ENCODE measurements around the gene ZNF366. TPM values are rescaled to one million over a fixed set of nuclear protein-coding genes. Genes with fewer than 3 reads are reported as not detected.
"Not testable (repeated sequence)": the region's sequence is repeated elsewhere in the genome, so short reads cannot be mapped to it uniquely, and the experiment has no call there.

ZNF366 gene
- total RNA-seq, 2 experiments from 2014 or later, result not detected

DNA sequence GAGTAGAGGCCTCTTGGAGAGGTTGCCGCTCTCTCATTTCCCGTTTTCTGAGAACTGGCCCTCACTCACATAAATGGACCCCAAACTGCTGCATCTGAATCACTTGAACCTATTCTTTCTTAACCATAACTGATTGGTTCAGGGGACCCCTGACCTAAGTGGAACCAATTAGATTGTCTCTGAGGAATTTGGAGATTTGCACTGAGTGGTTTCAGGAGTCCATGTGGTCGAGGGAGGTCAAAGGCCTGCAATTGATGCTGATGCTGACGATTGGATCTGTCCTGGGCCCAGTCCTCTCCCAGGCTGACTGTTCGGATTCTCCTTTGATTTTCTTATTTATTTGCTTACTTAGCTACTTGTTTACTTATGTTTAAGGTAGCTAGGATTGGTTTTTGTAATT lies 99.1 kb downstream of the ZNF366 start:
- Mint-ChIP-seq H3K4me3 (no peak overlapping the region), H3K27me3 (peaks cover 7% of the 10 kb centered on the region), H3K4me1 (no peaks in the 10 kb centered on the region), H3K9me3 (peaks cover 9% of the 10 kb centered on the region), H3K27ac (no peak overlapping the region), H3K36me3 (ENCODE audit: low read depth) (no peaks in the 10 kb centered on the region)
- DNase-seq, result no peak
- CTCF ChIA-PET, result no interaction called here
- POLR2A ChIA-PET, result no interaction called here

DNA sequence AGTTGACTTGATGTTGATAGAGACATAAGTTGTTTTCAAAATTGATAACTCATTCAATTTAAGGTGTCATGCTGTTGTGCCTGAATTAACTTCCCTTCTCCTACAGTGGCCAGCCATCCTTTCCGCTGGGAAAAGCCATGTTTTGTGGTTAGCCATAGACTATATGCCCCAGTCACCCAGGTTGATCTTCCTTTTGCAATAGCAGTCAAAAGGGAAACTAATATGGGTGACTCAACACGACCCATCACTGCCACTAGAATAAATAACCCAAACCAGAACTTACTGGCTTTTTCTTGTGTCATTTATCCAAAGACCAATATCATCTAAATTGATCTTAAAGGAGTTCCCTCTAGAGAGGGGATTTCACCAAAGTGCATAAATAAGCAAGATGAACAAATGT lies 99.7 kb downstream of the ZNF366 start:
- peaks cover 7% of the 10 kb centered on the region for H3K27me3 Mint-ChIP-seq
- ChIA-PET POLR2A (no interaction called here), CTCF (no interaction called here)
- no peak overlapping the region for H3K4me3 Mint-ChIP-seq
- peaks cover 9% of the 10 kb centered on the region for H3K9me3 Mint-ChIP-seq
- H3K36me3 Mint-ChIP-seq (ENCODE audit: low read depth), result no peaks in the 10 kb centered on the region
- no peaks in the 10 kb centered on the region for H3K4me1 Mint-ChIP-seq
- DNase-seq, result no peak
- H3K27ac Mint-ChIP-seq, result no peak overlapping the region

DNA sequence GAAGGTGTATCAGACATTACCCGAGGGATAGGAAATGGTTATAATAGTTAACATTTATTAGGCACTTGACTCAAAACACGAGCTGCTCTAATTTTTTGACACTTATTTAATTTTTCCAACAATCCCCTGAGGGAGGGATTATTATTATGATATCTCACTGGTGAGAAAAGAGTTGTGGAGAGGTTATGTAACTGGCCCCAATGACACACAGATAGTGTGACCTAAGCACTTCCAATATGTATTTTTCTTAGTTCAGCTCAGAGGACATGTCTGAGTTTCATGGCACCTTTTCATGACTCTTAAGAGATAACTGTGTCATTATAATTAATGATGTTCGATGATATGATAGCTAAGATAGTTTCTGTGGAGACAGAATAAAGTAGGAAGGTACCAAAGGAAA lies 100.1 kb downstream of the ZNF366 start:
- CTCF ChIA-PET, result no interaction called here
- Mint-ChIP-seq H3K4me1 (no peaks in the 10 kb centered on the region), H3K27ac (no peak overlapping the region), H3K4me3 (no peak overlapping the region), H3K36me3 (ENCODE audit: low read depth) (no peaks in the 10 kb centered on the region), H3K27me3 (peaks cover 7% of the 10 kb centered on the region), H3K9me3 (peaks cover 12% of the 10 kb centered on the region)
- POLR2A ChIA-PET, result no interaction called here
- DNase-seq, result no peak

DNA sequence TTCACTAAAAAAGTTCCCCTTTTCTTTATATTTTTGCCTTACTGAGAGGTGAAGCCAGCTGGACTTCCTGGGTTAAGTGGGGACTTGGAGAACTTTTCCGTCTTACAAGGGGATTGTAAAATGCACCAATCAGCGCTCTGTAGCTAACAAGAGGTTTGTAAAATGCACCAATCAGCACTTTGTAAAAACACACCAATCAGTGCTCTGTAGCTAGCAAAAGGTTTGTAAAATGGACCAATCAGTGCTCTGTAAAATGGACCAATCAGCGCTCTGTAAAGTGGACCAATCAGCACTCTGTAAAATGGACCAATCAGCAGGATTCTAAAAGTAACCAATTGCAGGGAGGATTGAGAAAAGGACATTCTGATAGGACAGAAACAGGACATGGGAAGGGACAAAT lies 102.4 kb downstream of the ZNF366 start:
- CTCF ChIA-PET; H3K27ac Mint-ChIP-seq; POLR2A ChIA-PET; H3K4me1 Mint-ChIP-seq; H3K27me3 Mint-ChIP-seq; H3K4me3 Mint-ChIP-seq; DNase-seq; H3K36me3 Mint-ChIP-seq (ENCODE audit: low read depth): not testable (repeated sequence)
- peaks cover 24% of the 10 kb centered on the region for H3K9me3 Mint-ChIP-seq

DNA sequence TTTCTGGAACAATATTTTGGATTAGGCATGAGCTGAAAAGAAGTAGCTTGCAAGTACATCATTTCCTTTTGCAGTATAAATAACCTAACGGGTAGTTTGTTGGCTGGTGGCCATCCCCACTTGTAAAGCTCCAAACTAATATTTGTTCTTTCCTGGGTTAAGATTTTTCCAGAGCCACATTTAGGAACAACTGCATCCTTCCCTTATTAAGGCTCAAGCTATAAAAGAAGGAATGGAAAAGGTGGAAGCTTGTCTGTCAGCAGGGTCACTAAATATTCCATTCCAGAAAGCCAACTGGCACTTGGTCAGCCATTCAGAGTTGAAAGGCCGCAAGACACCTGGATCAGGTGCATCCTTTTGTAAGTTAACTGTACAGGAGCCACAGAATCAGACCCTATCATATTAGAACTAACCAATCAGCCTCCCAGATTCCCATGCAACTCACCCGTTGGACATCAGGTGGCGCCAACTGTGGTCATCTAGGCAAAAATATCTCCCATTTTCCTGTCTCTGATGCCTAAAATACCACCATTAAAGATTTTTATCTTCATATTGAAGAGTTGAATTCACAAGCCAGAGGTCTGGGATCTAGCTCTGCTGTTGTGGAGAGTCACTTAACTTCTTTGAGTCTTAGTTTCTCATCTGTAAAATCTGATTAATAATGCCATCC lies 104.1 kb downstream of the ZNF366 start:
- POLR2A ChIA-PET, result no interaction called here
- Mint-ChIP-seq H3K27me3 (peaks cover 9% of the 10 kb centered on the region), H3K9me3 (peaks cover 24% of the 10 kb centered on the region), H3K4me1 (no peaks in the 10 kb centered on the region), H3K27ac (no peak overlapping the region), H3K4me3 (no peak overlapping the region), H3K36me3 (ENCODE audit: low read depth) (no peaks in the 10 kb centered on the region)
- no peak for DNase-seq
- CTCF ChIA-PET, result no interaction called here

DNA sequence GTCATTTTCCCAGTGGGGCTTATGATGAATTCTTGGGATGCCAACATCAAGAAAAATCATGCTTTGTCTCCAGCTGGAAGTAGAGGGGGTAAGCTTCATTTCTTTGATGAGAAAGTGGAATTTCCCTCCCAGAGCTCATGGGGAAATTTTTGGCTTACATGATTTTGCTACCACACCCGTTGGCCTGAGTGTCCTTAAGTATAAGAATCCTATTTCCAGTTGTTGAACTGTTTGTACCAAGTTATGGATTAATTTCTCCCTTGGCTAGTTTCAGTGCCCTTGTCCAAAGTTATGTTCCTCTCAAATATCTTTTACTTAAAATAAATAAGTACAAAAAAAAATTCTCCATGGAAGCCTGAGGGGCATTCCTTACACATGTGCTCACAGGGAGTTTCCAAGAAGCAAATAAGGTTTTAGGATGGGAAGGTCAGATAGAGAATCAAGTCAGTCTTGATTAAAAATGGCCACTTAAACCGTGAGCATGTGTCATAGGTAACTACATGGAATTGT lies 104.8 kb downstream of the ZNF366 start:
- DNase-seq, result no peak
- CTCF ChIA-PET, result interaction anchor here (0.9 kb wide), 1 partner anchor 23 kb away, joined by 3 read pairs; no protein-coding TSS in a partner anchor
- H3K4me1 Mint-ChIP-seq, result no peaks in the 10 kb centered on the region
- no peak overlapping the region for H3K27ac Mint-ChIP-seq
- H3K9me3 Mint-ChIP-seq, result peaks cover 24% of the 10 kb centered on the region
- no peak overlapping the region for H3K4me3 Mint-ChIP-seq
- POLR2A ChIA-PET, result no interaction called here
- peaks cover 11% of the 10 kb centered on the region for H3K27me3 Mint-ChIP-seq
- H3K36me3 Mint-ChIP-seq (ENCODE audit: low read depth), result no peaks in the 10 kb centered on the region

DNA sequence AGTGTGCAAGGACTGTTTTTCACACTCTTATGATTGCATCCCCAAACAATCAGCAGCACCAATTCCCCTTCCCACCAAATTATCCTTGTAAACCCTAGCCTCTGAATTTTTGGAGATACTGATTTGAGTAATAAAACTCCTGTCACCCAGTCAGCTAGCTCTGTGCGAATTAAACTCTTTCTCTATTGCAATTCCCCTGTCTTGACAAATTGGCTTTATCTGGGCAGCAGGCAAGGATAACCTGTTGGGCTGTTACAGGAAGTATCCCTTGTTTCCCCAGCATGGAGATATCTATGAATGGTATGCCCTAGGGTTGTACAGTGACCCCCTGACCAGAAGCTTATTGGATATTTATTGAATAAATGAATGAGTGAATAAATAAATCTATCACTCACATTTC lies 106.3 kb downstream of the ZNF366 start:
- CTCF ChIA-PET, result no interaction called here
- Mint-ChIP-seq H3K9me3 (peaks cover 21% of the 10 kb centered on the region), H3K27me3 (peaks cover 19% of the 10 kb centered on the region), H3K36me3 (ENCODE audit: low read depth) (no peaks in the 10 kb centered on the region), H3K4me3 (no peak overlapping the region), H3K27ac (no peak overlapping the region), H3K4me1 (no peaks in the 10 kb centered on the region)
- POLR2A ChIA-PET, result no interaction called here
- DNase-seq, result no peak

DNA sequence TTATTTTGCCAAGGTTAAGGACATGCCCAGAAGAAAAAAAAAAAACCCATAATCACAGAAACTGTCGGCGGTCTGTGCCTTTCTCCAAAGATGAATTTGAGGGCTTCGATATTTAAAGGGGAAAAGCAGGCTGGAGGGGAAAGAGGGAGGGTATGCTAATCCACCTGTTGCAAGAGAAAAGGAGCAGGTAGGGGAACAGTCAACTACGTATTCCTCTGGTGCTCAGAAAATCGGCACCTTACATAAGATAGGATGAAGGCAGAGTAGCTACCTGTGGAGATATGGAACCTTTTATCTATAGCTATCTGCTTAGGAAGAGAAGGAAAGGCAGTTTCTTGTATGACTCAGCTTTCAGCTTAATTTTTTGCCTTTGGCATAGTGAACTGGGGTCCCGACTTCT lies 109.4 kb downstream of the ZNF366 start:
- ChIA-PET CTCF (no interaction called here), POLR2A (no interaction called here)
- no peaks in the 10 kb centered on the region for H3K36me3 Mint-ChIP-seq (ENCODE audit: low read depth)
- H3K4me1 Mint-ChIP-seq, result no peaks in the 10 kb centered on the region
- no peak overlapping the region for H3K4me3 Mint-ChIP-seq
- H3K27ac Mint-ChIP-seq, result no peak overlapping the region
- H3K27me3 Mint-ChIP-seq, result peaks cover 37% of the 10 kb centered on the region
- DNase-seq, result no peak
- peaks cover 15% of the 10 kb centered on the region for H3K9me3 Mint-ChIP-seq

DNA sequence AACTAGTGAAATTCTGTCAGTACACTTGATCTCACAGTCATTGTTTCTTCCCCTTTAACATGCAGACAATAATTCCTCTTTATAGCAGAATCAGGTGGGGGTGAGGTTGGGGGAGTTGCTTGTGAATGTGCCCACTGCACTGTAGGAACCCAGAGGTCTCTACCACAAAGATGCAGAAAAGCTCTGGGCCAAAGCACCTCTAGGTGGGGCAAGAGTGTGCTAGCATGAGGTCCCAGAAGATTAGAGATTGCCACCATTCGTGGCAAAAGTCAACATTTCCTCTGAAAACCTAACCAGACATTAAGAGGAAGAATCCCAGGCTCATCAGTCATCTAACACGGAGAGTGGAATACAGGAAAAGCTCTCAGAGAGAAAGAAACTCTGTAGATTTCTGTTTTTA lies 112.5 kb downstream of the ZNF366 start:
- POLR2A ChIA-PET, result no interaction called here
- Mint-ChIP-seq H3K27me3 (peaks cover 38% of the 10 kb centered on the region), H3K9me3 (no peaks in the 10 kb centered on the region), H3K36me3 (ENCODE audit: low read depth) (no peaks in the 10 kb centered on the region), H3K27ac (no peak overlapping the region), H3K4me1 (no peaks in the 10 kb centered on the region), H3K4me3 (no peak overlapping the region)
- CTCF ChIA-PET, result no interaction called here
- DNase-seq, result no peak

DNA sequence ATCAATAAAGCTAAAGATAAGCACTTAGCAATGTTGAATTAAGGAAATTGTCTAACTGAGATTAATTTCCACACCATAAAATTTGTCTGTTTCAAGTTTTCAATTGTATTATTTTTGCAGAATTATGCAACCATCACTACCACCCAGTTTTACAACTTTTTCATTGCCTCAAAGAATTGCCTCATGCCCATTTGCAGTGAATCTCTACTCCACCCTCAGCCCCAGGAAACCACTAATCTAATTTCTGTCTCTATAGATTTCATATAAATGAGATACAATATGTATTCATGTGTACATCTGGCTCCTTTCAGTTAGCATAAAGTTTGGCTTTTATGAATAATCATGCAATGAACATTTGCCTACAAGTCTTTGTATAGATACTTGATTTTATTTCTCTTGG lies 114.2 kb downstream of the ZNF366 start:
- CTCF ChIA-PET, result no interaction called here
- H3K9me3 Mint-ChIP-seq, result no peaks in the 10 kb centered on the region
- no peaks in the 10 kb centered on the region for H3K36me3 Mint-ChIP-seq (ENCODE audit: low read depth)
- POLR2A ChIA-PET, result no interaction called here
- H3K4me1 Mint-ChIP-seq, result no peaks in the 10 kb centered on the region
- no peak for DNase-seq
- peaks cover 33% of the 10 kb centered on the region for H3K27me3 Mint-ChIP-seq
- no peak overlapping the region for H3K27ac Mint-ChIP-seq
- no peak overlapping the region for H3K4me3 Mint-ChIP-seq

Other genes with a start within 250 kb of the ZNF366 start
- 10 to 100 TPM; 49.2 to 63.4 TPM for gene MRPS27, start 187.2 kb downstream of the ZNF366 start, total RNA-seq
- 1 to 10 TPM; 7.8 to 8.1 TPM for gene PTCD2, start 187.0 kb downstream of the ZNF366 start, total RNA-seq

Data from activated CD4-positive, alpha-beta T cell treated with anti-CD3 and anti-CD28 coated beads, Interleukin-2, amount 10 ng/mL, durations not matched to agents 7 days and 5 days (primary cell).